NCI-H345 treated with DMSO at 0.1 percent for 48 hours (cell line): ENCODE results near the gene ADI1.

ENCODE experiments used
- DNase-seq: peaks from one replicate; lab custom pipeline; 2025; ENCODE audit not compliant: unreplicated experiment; lab: John Stamatoyannopoulos, UW

Gene ADI1, protein sequence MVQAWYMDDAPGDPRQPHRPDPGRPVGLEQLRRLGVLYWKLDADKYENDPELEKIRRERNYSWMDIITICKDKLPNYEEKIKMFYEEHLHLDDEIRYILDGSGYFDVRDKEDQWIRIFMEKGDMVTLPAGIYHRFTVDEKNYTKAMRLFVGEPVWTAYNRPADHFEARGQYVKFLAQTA

DNA sequence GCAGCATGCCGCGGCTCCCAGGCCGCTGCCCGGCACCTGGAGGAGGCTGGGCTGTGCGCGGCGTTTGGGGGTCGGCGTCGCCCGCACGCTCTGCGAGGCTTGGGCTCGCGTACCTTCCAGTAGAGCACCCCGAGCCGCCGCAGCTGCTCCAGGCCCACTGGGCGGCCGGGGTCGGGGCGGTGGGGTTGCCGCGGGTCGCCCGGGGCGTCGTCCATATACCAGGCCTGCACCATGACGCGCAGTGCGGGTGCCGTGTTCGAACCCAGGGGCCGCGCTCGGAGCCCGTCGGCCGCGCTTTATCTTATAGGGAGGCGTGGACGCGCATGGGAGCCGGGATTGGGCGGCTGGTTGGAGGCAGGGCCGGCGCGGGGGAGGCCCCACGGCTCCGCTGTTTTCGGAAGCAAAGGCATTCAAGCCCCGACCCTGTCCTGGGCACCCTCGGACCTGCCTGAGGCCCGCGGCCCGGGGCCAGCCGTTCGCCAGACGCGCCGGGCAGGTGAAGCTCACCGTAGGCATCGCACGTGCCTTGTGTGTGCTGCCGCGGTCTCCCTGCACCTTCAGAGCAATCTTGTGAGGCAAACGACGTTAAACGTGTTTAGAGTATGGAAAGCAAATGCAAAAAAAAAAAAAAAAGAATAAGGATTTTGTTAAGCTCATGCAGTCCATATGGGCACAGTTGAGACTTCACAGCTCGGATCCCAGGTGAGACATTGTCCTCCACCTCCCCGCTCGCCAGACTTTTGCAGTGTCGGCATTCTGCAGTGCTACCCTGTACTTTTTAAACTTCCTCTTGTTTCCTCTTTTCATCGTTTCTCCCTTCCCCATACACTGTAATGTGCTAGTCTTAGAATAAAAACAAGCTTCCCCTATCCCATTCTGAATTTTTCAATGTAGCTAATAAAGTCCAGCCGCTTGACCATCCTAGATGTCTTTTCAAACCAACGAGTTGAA, at the start of gene ADI1:
ADI1 (minus strand) TSS at position 277 of the 951 bp plus-strand sequence; CDS start at position 233, 44 bp downstream.
- DNase-seq, result peak; percentile 56

DNA sequence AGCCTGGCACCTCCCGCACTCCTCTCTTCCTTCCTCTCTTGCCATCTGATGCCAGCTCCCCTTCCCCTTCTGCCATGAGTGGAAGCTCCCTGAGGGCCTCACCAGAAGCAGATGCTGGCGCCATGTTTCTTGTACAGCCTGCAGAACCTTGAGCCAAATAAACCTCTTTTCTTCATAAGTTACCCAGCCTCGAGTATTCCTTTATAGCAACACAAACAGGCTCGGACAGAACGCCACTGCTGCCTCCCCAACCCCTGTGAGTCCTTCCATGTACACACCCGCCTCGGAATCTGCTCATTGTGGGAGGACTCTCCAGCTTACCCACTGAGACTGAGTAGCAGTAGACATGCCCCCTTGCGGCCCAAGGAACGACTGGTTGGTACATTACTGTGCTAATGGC, 47.5 kb upstream of the ADI1 start:
- DNase-seq, result no peak

GRCh38 chr2:3565117-3565516, 45.8 kb upstream of the ADI1 start:
- no peak for DNase-seq

- DNase-seq, result no peak
Observed at GRCh38 chr2:3563521-3563976, 44.2 kb upstream of the ADI1 start.

- DNase-seq, result peak; percentile 97
Observed at GRCh38 chr2:3558205-3559014, 39.1 kb upstream of the ADI1 start, which contains the start of gene RNASEH1. TSS of gene RNASEH1 (minus strand) at chr2:3558333. CDS start at chr2:3558260, 73 bp downstream.

GRCh38 chr2:3557639-3558204, 38.4 kb upstream of the ADI1 start:
- no peak for DNase-seq

DNA sequence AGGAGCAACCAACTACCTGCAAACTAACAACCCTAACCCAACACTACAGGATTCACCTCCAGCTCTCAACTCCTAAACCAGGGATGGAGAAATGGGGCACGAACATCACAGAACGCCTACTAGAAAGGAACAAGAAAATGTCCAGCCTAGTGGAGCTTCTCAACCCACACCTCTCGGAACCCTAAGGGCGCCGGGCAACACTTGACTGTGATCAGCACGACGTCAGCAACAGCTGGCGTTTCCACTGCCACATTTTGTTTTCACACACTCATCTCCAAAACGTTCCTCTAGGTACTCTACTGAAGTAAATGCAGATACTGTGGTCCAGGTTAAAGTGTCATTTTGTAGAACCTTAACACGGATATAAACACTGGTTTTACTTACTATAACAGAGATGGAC, 34.6 kb upstream of the ADI1 start:
- DNase-seq, result no peak

- no peak for DNase-seq
Observed at GRCh38 chr2:3547915-3548314, 28.6 kb upstream of the ADI1 start.

DNA sequence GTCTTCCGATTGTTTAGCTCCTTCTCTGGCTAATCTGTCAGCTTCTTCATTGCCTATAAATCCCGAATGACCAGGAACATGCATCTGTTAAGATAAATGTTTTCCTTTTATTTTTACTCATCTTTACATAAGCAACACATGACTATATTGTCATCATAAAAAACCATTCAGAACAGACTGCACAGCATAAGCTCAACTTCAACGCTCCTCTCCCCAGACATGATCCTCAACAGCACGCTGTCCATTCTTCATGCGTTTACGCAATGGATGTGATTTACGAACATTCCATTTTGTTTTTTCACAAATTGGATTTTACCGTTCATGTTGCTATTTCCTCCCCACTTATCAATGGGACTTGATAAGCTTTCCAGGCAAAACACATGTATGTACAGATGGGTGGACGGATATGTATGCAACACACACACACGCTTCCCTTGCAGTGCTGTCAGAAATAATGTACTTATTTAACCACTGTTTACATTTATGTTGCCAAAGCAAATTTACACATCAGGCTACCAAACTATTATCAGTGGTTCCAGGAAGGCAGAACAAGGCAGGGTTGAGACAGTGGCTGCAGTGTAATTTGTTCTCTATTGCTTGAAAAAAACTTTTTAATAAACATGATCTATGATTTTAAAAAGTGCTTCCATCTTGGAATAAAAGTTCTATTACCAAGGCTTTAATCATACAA, 26.6 kb upstream of the ADI1 start:
- no peak for DNase-seq

GRCh38 chr2:3543023-3543683, 23.8 kb upstream of the ADI1 start:
- DNase-seq, result no peak

GRCh38 chr2:3542107-3542506, 22.8 kb upstream of the ADI1 start:
- no peak for DNase-seq

DNA sequence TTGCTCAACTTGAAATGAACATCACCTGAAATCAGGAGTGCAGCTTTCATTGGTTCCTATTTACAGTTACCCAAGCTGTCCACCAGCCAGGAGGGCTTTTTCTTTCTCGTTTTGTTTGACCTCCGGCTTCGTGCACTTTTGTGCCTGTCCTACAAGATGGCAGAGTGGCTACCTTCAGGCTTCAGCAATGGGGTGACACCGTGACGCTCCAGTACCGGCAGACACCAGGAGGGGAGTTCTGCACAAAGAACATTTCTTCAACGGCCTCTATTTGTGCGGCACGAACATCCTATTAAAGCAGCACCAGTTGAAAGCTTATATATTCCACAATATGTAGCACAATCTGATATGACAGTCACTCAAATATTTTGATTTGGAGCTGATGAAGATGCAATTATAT, 20.5 kb upstream of the ADI1 start:
- DNase-seq, result no peak

DNA sequence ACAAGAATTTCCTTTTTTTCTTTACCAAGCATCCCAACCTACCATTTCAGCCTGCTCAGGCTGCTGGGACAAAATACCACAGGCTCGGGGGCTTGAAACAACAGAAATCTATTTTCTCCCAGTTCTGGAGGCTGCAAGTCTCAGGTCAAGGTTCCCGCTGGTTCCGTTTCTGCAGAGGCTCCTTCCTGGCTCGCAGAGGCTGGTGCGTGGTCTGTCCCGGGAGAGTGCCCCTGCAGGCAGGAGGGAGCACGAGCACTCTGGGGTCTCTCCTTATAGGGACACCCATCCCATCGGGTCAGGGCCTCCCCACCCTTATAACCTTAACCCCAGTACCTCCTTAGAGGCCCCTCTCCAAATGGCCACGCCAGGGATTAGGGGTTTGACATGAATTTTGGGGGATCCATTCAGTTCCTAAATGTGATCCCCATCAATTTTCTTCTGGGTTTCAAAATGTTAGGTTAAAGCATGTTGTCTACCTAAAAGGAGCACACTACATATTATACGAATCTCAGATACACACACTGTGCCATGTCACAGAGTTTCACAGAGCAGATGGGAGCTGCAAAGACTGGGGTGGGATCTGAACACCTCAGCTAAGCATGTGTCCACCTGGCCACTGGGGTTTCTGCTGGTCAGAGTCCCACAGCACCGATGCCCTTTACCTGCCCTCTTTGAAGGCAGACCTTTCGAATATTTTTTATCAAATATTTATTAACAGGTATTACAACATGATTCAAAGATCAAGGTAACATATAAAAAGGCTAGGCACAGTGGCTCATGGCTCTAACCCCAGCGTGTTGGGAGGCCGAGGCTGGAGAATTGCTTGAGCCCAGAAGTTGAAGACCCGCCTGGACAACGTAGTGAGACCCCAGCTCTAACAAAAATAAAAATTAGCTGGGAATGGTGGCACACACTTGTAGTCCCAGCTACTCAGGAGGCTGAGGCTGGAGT, 17.6 kb upstream of the ADI1 start:
- no peak for DNase-seq

GRCh38 chr2:3535794-3536681, 16.7 kb upstream of the ADI1 start:
- no peak for DNase-seq

DNA sequence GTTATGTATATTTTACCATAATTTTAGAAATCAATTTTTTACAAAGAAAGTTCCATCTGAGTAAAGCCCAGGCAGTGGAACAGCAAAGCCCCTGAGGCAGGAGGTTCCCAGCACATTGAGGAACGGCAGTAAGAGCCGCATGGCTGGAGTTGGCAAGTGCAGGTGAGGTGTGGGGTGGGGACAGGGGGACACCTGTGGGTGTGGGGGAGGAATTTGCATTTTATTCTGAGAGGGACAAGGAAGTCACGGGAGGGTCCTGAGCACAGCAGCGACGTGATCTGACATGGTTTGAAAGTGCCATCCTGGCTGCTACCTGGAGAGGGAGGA, 16.1 kb upstream of the ADI1 start:
- no peak for DNase-seq

DNA sequence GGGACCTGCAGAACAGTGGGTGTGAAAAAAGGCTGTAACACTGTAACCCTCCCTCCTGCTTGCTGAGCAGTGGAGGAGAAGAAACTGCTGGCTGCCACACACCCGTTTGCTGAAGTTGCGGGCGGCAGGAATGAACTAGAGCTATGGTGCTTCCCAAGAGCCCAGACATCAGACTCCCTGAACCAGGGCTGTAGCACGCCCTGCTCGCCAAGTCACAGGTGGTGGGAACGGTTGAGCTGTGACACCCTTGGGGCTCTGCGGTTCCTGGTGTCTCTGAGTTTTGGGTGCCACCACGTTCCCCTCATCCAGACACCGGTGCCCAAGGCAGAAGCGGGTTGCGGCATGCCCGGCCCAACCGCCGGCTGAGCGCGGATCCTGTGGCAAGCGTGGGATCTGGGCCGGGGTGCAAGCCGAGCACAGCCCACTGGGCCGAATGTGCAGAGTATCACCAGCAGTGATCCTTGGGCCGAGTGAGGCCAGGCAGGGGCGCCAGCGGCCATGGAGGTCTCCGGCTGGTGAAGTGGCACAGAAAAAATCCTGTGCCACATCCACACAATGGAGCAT, 15.0 kb upstream of the ADI1 start:
- DNase-seq, result no peak

DNA sequence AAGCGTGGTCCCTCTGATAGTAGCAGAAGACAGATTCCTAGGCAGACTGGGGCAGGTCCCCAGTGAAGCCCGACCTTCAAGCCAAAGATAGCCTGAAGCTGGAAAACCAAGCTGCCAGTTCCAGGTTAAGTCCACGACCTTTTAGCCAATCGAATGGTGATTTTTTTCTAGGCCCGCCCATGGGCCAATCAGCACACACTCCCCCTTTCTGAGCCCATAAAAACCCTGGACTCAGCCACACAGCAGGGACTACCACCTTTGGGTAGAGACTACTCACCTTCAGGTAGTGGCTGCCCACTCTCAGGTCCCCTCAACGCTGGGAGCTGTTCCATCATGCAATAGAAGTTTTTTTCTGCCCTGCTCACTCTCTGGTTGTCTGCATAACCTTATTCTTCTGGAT, 14.5 kb upstream of the ADI1 start:
- DNase-seq, result no peak

GRCh38 chr2:3532941-3533340, 13.6 kb upstream of the ADI1 start:
- no peak for DNase-seq
